Stomach (tissue), 9 donors: Measurements from ENCODE around the gene SCYGR1. TPM values are rescaled to one million over a fixed set of nuclear protein-coding genes. Genes with fewer than 3 reads are reported as not detected.
"Not testable (repeated sequence)": the region's sequence is repeated elsewhere in the genome, so short reads cannot be mapped to it uniquely, and the experiment has no call there.

ENCODE experiments used
- DNase-seq, 2 donors: peaks; one replicate each; pipeline versions ENCODE4 v3.0.0 to v3.0.0-alpha.2; 2013 to 2019
- H3K27ac ChIP-seq, 5 donors: fragments of 200-600 bp in 4 of 5; sonication (generic) in 4 of 5; one replicate each; pipeline ENCODE4 v1.5.1; 2013 to 2019; ENCODE audit warnings: mild to moderate bottlenecking in 1 of 5, moderate library complexity in 1 of 5
- H3K27me3 ChIP-seq, 3 donors: fragments of 200-600 bp; sonication (generic); one replicate each; pipeline ENCODE4 v1.5.1; 2017 to 2019; ENCODE audit warnings: mixed run types in 1 of 3
- H3K36me3 ChIP-seq, 4 donors: fragments of 200-600 bp; sonication (generic); 1 replicate in 3 of 4; 2 replicates in 1 of 4; pipeline ENCODE4 v1.5.1; 2016 to 2019
- H3K4me1 ChIP-seq, 4 donors: fragments of 200-600 bp; sonication (generic); one replicate each; pipeline ENCODE4 v1.5.1; 2016 to 2019
- H3K4me3 ChIP-seq, 4 donors: fragments of 200-600 bp; sonication (generic) in 3 of 4; one replicate each; pipeline ENCODE4 v1.5.1; 2016 to 2019; ENCODE audit warnings: mild to moderate bottlenecking in 1 of 4
- H3K9me3 ChIP-seq, 4 donors: fragments of 200-600 bp; sonication (generic); one replicate each; pipeline ENCODE4 v1.5.1; 2016 to 2019
- CTCF ChIP-seq, 7 experiments: fragments of 450-650 bp in 4 of 7; fragments of 200-600 bp in 3 of 7; sonication (generic) in 3 of 7; IDR thresholded peaks; one replicate each; pipeline ENCODE4 v1.5.1; 2016 to 2019; ENCODE audit warnings: antibody characterized with exemption in 7 of 7, control low read depth in 2 of 7, mild to moderate bottlenecking in 1 of 7
- EP300 ChIP-seq: sonication (generic); formaldehyde crosslinking; IDR thresholded peaks from one replicate; pipeline ENCODE4 v1.6.1; 2017; ENCODE audit warnings: antibody characterized with exemption
- POLR2A ChIP-seq, 4 donors: fragments of 450-650 bp; IDR thresholded peaks; one replicate each; pipeline ENCODE4 v1.6.1; 2016; ENCODE audit warnings: antibody characterized with exemption in 4 of 4, control low read depth in 2 of 4, mild to moderate bottlenecking in 1 of 4, moderate library complexity in 1 of 4
- POLR2AphosphoS5 ChIP-seq, 3 donors: sonication (generic); formaldehyde crosslinking; IDR thresholded peaks; one replicate each; pipeline ENCODE4 v1.6.1; 2016; ENCODE audit warnings: antibody characterized with exemption in 3 of 3
- WGBS, 5 donors: extraction: QIAGEN DNeasy Blood & Tissue Kit in 3 of 5; methylation state at CpG; one replicate each; pipeline versions ENCODE4 v1.1.5 to v1.1.7; 2013 to 2018; 5-methylcytosine and 5-hydroxymethylcytosine counted together
- intact Hi-C: fragments of 100-400 bp; cut with DNase I; formaldehyde crosslinking; loops from one replicate; pipeline ENCODE4 v1.15.1; 2023; ENCODE audit warnings: low total_unique reads
- polyA plus RNA-seq, 3 donors: library from polyadenylated mRNA; stranded (reverse); fragments of 200-250 nt; gene quantifications; one replicate each; pipeline ENCODE4 v1.2.3, GENCODE V29; 2013
- total RNA-seq, 5 donors: library from RNA; depleted of rRNA; stranded (reverse); fragments of >200 nt; gene quantifications; one replicate each; pipeline versions ENCODE4 v1.1.0 to v1.2.3, GENCODE V29; 2014 to 2016
- donor health status: healthy with polysubstance abuse.
- donor health status: Bipolar disorder and iron deficiency.
- donor health status: healthy.

SCYGR1 gene
- total and polyA plus RNA-seq, 8 donors = not detected

- DNase-seq = no peak
- peaks cover 0 to 7% (median 0%) of the 10 kb centered on the region in 3 donors for H3K27me3 ChIP-seq
- H3K27ac ChIP-seq = no peak overlapping the region
- H3K36me3 ChIP-seq = no peaks in the 10 kb centered on the region
- no peak for TF ChIP-seq POLR2AphosphoS5 (IDR thresholded peaks at IDR 0.05)
- TF ChIP-seq POLR2A (IDR thresholded peaks at IDR 0.05) = no peak
- no peak for TF ChIP-seq EP300
- no peak for TF ChIP-seq CTCF (IDR thresholded peaks at IDR 0.05)
- 52 to 71% (median 67%) methylated on average over 6 of the region's 6 CpGs for WGBS, 5 donors
- H3K9me3 ChIP-seq = no peaks in the 10 kb centered on the region
- no peaks in the 10 kb centered on the region for H3K4me1 ChIP-seq
- intact Hi-C loops = no loop called here
- no peak overlapping the region for H3K4me3 ChIP-seq
These were observed 1.1 kb downstream of the SCYGR1 start for GRCh38 chr2:227386630-227387029.

DNA sequence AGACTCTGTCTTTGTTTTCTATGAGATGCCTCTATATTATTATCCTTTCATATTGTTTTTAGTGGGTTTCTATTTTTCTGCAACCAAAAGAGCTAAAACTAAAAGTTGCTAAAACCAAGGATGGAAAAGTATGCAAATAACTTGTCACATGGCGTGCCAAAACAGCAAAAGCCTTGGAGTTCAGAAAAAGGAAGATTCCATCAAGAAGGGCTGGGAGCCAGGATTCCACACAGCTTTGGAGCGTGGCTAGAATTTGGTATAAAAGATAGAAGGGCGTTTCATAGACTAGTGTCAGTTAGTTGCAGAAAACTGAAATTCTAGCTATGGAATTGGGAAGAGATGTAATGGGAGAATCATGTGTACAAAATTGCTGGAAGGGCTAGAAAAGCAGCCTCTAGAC lies 4.1 kb downstream of the SCYGR1 start:
- Histone ChIP-seq H3K9me3 (no peaks in the 10 kb centered on the region), H3K27me3 (peaks cover 0 to 18% (median 0%) of the 10 kb centered on the region in 3 donors), H3K27ac (no peak overlapping the region), H3K36me3 (no peaks in the 10 kb centered on the region), H3K4me3 (no peak overlapping the region), H3K4me1 (no peaks in the 10 kb centered on the region)
- no peak for DNase-seq
- 60 to 79% (median 69%) methylated on average over 3 of the region's 3 CpGs for WGBS, 5 donors
- TF ChIP-seq EP300 (no peak), POLR2AphosphoS5 (IDR thresholded peaks at IDR 0.05) (no peak), POLR2A (IDR thresholded peaks at IDR 0.05) (no peak), CTCF (IDR thresholded peaks at IDR 0.05) (no peak)
- intact Hi-C loops = no loop called here

DNA sequence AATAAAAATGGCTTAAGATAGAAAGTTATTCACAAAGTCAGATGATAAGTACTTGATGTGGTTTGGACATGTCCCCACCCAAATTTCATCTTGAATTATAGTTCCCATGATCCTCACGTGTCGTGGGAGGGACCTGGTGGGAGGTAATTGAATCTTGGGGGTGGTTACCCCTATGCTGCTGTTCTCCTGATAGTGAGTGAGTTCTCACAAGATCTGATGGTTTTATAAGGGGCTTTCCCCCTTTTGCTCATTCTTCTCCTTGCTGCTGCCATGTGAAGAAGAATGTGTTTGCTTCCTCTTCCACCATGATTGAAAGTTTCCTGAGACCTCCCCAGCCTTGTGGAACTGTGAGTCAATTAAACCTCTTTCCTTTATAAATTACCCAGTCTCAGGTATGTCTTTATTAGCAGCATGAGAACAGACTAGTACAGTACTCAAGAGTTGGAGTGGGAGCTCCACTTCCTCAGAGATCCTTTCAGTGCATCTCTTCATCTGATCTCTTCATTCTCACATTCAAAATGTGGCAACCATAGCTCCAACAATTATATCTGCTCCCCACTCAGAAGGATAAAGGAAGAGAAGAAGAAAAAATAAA lies 5.4 kb downstream of the SCYGR1 start:
- 69 to 86% (median 73%) methylated on average over 2 of the region's 2 CpGs for WGBS, 5 donors
- not testable (repeated sequence) for DNase-seq

GRCh38 chr2:227379095-227379494 lies 8.7 kb downstream of the SCYGR1 start, which contains the start of gene TM4SF20:
TSS of gene TM4SF20 (minus strand) at chr2:227379306. CDS start at chr2:227379268, 38 bp downstream.
- Histone ChIP-seq H3K27ac (no peak within 1 kb of the TSS), H3K9me3 (no peaks in the 10 kb centered on the region), H3K27me3 (peaks cover 0 to 17% (median 0%) of the 10 kb centered on the region in 3 donors), H3K36me3 (no peaks in the 10 kb centered on the region), H3K4me3 (no peak within 1 kb of the TSS), H3K4me1 (no peaks in the 10 kb centered on the region)
- intact Hi-C loops = no loop called here
- 62 to 87% (median 83%) methylated on average over 4 of the region's 4 CpGs for WGBS, 5 donors
- TF ChIP-seq POLR2A (IDR thresholded peaks at IDR 0.05) = no peak
- no peak for TF ChIP-seq EP300
- TF ChIP-seq POLR2AphosphoS5 (IDR thresholded peaks at IDR 0.05) = no peak
- TF ChIP-seq CTCF (IDR thresholded peaks at IDR 0.05) = no peak
- no peak for DNase-seq

More for the DNA sequence above, 5.4 kb downstream of the SCYGR1 start:
- H3K9me3 ChIP-seq, H3K4me1 ChIP-seq, H3K27ac ChIP-seq, H3K4me3 ChIP-seq, intact Hi-C loops, H3K36me3 ChIP-seq: not testable (repeated sequence)
- peaks cover 0 to 18% (median 0%) of the 10 kb centered on the region in 3 donors for H3K27me3 ChIP-seq

DNA sequence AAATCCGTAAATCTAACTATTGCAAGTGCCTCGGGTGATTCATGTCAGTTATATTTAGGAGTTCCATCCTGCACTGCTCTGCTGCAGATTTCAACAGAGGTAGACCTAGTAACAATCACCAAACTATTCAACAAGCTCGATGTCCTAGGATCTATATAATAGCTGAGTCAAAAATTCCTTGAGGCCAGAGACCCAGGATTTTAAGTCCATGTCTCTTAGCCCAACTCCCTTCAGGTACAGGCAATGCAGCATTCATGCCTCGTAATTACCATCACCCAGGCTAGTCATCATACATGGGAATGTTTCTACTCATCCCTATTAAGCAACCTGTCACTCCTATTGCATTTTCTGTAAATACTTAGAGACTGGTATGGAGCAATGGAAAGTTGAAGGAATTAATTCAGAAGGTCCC lies 9.4 kb downstream of the SCYGR1 start:
- H3K27ac ChIP-seq = no peak overlapping the region
- H3K4me3 ChIP-seq = no peak overlapping the region
- no peak for DNase-seq
- H3K9me3 ChIP-seq = no peaks in the 10 kb centered on the region
- 83 to 98% (median 89%) methylated on average over 4 of the region's 4 CpGs for WGBS, 5 donors
- H3K27me3 ChIP-seq = peaks cover 0 to 14% (median 0%) of the 10 kb centered on the region in 3 donors
- H3K36me3 ChIP-seq = no peaks in the 10 kb centered on the region
- H3K4me1 ChIP-seq = no peaks in the 10 kb centered on the region
- TF ChIP-seq POLR2A (IDR thresholded peaks at IDR 0.05) (no peak), POLR2AphosphoS5 (IDR thresholded peaks at IDR 0.05) (no peak), EP300 (no peak), CTCF (IDR thresholded peaks at IDR 0.05) (no peak)
- intact Hi-C loops = no loop called here
